Activated CD8-positive, alpha-beta memory T cell treated with anti-CD3 and anti-CD28 coated beads for 1 hour (primary cell): ENCODE results near the gene GSTM3.

Experiments used
- DNase-seq, 2 donors: peaks; one replicate each; pipeline ENCODE4 v3.0.0-alpha.2; 2020; ENCODE audit warnings: low read depth in 1 of 2; ENCODE audit errors: extremely low read depth in 1 of 2

The GSTM3 gene

GRCh38 chr1:109740615-109741373 is at the start of gene GSTM3:
Gene GSTM3, minus strand, starts transcription at chr1:109741038. Its CDS starts 751 bp downstream, at chr1:109740287.
- DNase-seq = no peak

GRCh38 chr1:109790329-109790728 is 49.5 kb upstream of the GSTM3 start:
- no peak for DNase-seq

GRCh38 chr1:109789551-109790180 is 48.8 kb upstream of the GSTM3 start:
- DNase-seq = no peak

DNA sequence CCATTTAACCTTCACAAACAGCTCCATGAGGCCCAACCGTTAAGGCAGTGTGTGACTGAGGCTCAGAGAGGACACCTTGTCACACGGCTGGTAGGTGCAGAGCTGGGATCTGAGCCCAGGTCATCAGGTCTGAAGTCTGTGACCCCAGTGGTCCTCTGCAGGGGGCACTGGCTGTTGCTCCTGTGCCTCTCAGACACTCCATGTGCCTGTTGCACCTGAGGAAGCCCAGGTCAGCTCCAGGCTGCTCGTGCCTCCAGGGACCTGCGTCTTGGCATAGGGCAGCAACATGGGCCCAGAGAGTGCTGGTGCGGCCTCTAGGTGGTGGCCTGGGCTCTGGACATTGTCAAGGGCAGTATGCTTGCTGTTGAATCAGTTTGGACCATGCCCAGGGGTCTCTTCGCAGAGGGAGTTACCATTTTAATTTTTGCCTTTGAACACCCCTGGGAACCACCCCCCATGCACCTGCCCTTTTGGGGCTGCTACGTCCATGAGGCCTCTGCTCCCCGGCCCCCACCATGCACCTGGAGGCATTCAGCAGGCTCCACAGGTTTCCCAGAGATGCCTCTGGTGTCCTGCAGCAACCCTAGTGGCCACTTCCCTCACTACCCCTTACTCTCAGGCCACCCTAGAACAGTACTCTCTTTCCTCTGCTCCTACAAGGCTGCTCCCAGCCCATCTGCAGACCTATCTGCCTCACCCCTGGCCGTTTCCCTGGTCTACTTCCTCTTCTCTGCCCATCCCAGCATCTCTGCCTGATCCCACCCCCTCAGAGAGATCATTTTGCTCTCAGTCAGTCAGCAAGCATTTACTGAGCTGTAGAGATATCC is 48.1 kb upstream of the GSTM3 start:
- DNase-seq = no peak

DNA sequence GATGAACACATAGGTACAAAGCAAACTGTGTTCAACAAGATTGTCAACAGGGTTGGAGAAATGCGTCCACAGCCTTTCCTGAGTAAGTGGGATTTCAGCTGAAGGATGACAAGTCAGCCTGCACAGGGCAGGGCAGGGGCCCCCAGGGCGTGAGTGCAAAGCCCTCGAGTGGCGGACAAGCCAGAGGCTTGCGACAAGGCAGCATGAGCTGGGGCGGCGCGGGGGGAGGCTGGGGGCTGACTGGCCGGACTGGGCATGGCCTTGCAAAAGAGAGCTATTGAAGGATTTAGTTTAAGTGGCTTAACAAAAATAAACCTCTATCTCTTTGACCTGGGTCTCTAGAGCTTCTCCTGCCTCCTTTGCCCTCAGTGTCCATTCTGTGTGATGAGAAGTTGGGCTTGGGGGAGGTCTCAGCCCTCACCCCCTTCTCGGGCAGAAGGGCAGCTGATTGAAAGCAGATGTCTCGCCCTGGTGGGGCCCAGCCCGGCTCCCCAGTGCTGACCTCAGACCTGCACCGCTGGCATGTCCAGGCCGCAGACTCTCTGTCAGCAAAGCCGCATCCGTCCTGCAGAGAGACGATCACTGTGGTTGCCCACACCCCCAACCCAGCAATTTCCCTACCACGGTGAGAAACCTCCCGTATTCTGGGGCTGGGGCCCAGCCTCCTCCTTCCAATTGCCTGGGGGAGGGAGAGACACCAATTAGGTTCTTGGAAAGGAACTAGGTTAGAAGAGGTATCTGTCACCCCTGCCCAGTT is 47.2 kb upstream of the GSTM3 start:
- no peak for DNase-seq

- no peak for DNase-seq
These were observed 46.5 kb upstream of the GSTM3 start for GRCh38 chr1:109787211-109787844.

- no peak for DNase-seq
These were observed 45.7 kb upstream of the GSTM3 start for GRCh38 chr1:109786531-109787021.

GRCh38 chr1:109786112-109786480 is 45.3 kb upstream of the GSTM3 start:
- no peak for DNase-seq

DNA sequence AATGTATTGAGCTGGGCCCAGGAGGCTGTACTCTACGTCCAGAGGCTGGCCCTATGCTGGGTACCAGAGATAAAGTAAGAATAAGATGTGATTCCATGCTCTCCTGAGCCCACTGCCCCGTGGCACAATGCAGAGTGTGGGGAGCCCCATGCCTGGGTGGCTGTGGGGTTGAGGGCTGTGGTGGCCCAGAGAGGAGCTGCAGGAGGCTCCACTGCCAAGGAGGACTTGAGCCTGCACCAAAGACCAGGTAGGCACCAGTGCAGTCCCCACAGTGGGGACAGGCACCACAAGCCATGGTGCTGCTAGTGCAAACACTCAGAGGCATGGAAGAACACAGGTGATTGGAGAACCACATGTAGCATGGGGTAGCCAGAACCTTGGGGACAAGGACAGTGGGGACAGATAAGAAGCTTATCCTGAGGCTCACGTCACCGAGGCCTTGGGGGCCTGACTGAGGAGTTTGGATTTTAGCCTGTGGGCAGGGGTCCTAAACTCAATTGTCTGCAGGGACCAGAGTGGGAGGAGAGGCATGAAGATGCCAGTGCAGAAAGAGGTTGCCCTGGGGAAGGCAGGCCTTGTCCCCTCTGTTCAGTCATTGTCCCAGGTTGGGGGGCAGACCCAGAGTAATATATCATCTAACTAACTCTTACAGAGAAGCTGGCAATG is 44.7 kb upstream of the GSTM3 start:
- no peak for DNase-seq

GRCh38 chr1:109784551-109785252 is 43.9 kb upstream of the GSTM3 start:
- DNase-seq = no peak

GRCh38 chr1:109783436-109783835 is 42.6 kb upstream of the GSTM3 start:
- DNase-seq = no peak

DNA sequence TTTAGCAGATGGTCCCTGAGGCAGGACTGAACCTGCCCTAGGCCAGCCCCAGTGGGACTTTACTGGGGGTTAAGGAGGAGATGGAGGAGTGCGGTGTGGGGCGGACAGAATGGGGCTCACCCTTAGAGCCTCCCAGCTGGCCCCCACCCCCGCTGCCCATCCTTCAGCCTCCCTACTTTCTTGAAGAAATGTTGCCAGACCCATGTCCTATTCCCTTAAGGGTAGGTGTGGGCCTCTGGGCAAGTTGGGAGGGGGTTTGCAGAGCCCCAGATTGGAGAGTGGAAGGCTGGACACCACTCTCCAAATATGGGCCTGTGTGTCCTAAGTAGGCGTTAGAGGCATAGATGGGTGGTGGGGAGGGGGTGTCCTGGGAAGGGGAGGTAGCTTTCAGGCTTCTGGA is 42.1 kb upstream of the GSTM3 start:
- DNase-seq = no peak

DNA sequence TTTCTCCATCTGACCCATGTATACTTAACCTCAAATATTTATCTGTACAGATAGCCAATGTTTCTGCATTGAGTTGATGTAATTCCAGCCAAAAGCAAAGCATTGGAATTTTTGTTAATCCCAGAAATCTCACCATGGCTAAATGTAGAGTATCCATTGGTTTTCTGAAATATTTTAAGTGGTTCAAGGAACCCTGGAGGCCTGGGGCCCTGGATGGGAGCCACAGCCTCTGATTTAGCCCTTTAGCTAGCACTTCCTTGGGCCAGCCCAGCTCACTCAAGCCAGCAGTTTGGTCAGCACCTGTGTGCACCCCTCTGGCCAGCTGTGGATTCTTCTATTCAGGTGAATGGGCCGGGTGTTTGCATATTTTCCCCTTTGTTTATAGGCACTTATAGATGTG is 41.7 kb upstream of the GSTM3 start:
- no peak for DNase-seq

DNA sequence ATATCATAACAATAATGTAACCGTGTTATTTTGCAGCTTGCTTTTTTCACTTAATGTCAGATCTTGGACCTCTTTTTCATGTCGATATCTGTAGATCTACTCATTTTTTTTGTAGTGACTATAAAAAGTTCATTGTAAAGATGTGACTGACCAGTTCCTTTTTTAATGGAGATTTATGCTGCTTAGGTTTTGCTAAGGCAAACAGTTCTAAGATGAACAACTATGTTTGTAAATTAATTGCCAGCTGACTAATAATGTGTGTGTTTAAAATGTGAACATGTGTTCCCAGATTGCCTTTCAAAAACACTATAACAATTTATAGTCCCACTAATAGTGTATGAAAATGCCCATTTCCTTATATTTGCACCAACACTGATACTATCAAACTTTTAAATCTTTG is 41.0 kb upstream of the GSTM3 start:
- no peak for DNase-seq

- DNase-seq = no peak
These were observed 40.1 kb upstream of the GSTM3 start for GRCh38 chr1:109780982-109781381.

DNA sequence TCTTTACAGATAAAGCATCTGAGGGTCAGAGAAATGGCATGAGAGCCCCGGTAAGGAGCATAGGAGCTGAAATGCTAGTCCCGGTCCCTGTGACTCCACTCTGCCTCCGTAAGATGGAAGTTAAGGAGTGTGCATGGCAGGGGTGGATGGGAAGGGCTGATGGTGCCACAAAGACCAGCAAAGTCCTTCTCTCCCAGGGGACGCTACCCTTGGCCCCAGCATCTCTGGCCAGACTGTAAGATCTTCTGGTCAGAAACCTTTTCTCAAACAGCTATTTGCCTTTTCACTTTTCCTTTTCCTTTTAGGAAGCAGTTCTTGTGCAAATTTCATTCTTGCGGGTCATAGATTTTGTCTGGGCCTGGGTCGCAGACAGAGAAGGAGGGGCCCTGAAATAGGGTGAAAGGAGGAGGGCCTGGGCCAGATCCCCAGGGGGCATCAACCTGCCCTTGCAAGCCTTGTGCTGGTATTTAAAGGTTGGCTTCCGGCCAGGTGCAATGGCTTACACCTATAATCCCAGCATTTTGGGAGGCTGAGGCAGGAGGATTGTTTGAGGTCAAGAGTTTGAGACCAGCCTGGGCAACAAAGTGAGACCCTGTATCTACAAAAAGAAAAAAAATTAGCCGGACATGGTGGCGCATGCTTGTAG is 37.3 kb upstream of the GSTM3 start:
- DNase-seq = no peak

GRCh38 chr1:109777436-109777835 is 36.6 kb upstream of the GSTM3 start:
- DNase-seq = no peak

- DNase-seq = peak; percentile 57 to 58
These were observed 36.1 kb upstream of the GSTM3 start for GRCh38 chr1:109776911-109777310.
